SK-N-SH (cell line): ENCODE data around the gene PIGN. TPM values are rescaled to one million over a fixed set of nuclear protein-coding genes. Genes with fewer than 3 reads are reported as not detected.
A peak's percentile ranks its signal among the peaks of the same experiment; 100 is the strongest.

Source experiments
- CTCF ChIA-PET: fragments of 300-600, 350-600 bp; formaldehyde crosslinking; extraction: SDS; loops from one replicate; lab custom pipeline; 2021; lab: Yijun Ruan, JAX
- POLR2A ChIA-PET: fragments of 350-600 bp; sonication (Branson Sonifier 250); formaldehyde crosslinking; extraction: SDS; loops from one replicate; lab custom pipeline; 2020; ENCODE audit warnings: antibody characterized with exemption, inconsistent platforms; lab: Yijun Ruan, JAX
- DNase-seq: peaks from one replicate; pipeline ENCODE4 v3.0.0; 2012
- H2AFZ ChIP-seq: fragments of 200-600 bp; sonication (generic); 2 replicates; pipeline ENCODE4 v1.8.1; 2016; ENCODE audit warnings: antibody characterized with exemption, mild to moderate bottlenecking, low read depth
- H3F3A ChIP-seq: fragments of 200-600 bp; sonication (generic); replicated peaks from 2 replicates; pipeline ENCODE3; 2016; ENCODE audit warnings: antibody characterized with exemption, mild to moderate bottlenecking; ENCODE audit not compliant: insufficient read depth
- H3K27ac ChIP-seq, 2 experiments: fragments of 200-500 bp in 1 of 2; fragments of 200-600 bp in 1 of 2; sonication (Bioruptor generic) in 1 of 2; sonication (generic), shearing (Covaris generic) in 1 of 2; 2 replicates each; pipeline versions ENCODE4 v1.5.1 to v1.6.1; 2014 to 2016; ENCODE audit warnings: low read depth in 2 of 2, inconsistent platforms in 1 of 2, low read length in 1 of 2, mild to moderate bottlenecking in 1 of 2, mixed read lengths in 1 of 2
- H3K27me3 ChIP-seq: fragments of 200-600 bp; sonication (generic), shearing (Covaris generic); 2 replicates; pipeline ENCODE4 v1.6.1; 2016; ENCODE audit warnings: mixed run types; ENCODE audit not compliant: insufficient read depth
- H3K36me3 ChIP-seq, 2 experiments: fragments of 200-500 bp in 1 of 2; fragments of 200-600 bp in 1 of 2; sonication (Bioruptor generic) in 1 of 2; sonication (generic) in 1 of 2; replicated peaks in 1 of 2; 2 replicates each; pipeline versions ENCODE3 to v1.5.1; 2014 to 2016; ENCODE audit warnings: low read length in 1 of 2, mild to moderate bottlenecking in 1 of 2; ENCODE audit not compliant: insufficient read depth in 2 of 2, control insufficient read depth in 1 of 2
- H3K4me1 ChIP-seq, 2 experiments: fragments of 200-500 bp in 1 of 2; fragments of 200-600 bp in 1 of 2; sonication (Bioruptor generic) in 1 of 2; sonication (generic), shearing (Covaris generic) in 1 of 2; 2 replicates each; pipeline versions ENCODE4 v1.5.1 to v1.6.1; 2014 to 2016; ENCODE audit warnings: low read depth in 1 of 2, low read length in 1 of 2, mixed run types in 1 of 2; ENCODE audit not compliant: insufficient read depth in 2 of 2, control insufficient read depth in 1 of 2
- H3K4me2 ChIP-seq: fragments of 200-600 bp; sonication (generic), shearing (Covaris generic); 2 replicates; pipeline ENCODE4 v1.6.1; 2017; ENCODE audit warnings: mixed run types
- H3K4me3 ChIP-seq, 2 experiments: fragments of 200-500 bp in 1 of 2; fragments of 200-600 bp in 1 of 2; sonication (Bioruptor generic) in 1 of 2; sonication (generic), shearing (Covaris generic) in 1 of 2; 2 replicates each; pipeline versions ENCODE4 v1.5.1 to v1.8.1; 2014 to 2016; ENCODE audit warnings: low read depth in 2 of 2, inconsistent platforms in 1 of 2, low read length in 1 of 2, mild to moderate bottlenecking in 1 of 2, mixed read lengths in 1 of 2, moderate library complexity in 1 of 2
- H3K79me2 ChIP-seq: fragments of 200-600 bp; sonication (generic); 2 replicates; pipeline ENCODE4 v1.8.1; 2017; ENCODE audit warnings: mild to moderate bottlenecking; ENCODE audit not compliant: insufficient read depth
- H3K9ac ChIP-seq: fragments of 200-600 bp; sonication (generic); 2 replicates; pipeline ENCODE4 v1.6.1; 2017; ENCODE audit warnings: mixed run types
- H3K9me2 ChIP-seq: fragments of 200-600 bp; sonication (generic); 2 replicates; pipeline ENCODE4 v1.6.1; 2017; ENCODE audit warnings: mixed run types
- H3K9me3 ChIP-seq: fragments of 200-600 bp; sonication (generic); 2 replicates; pipeline ENCODE4 v1.6.1; 2017; ENCODE audit warnings: mixed run types, mild to moderate bottlenecking, moderate library complexity
- H4K20me1 ChIP-seq: fragments of 200-600 bp; sonication (generic); 2 replicates; pipeline ENCODE4 v1.6.1; 2017; ENCODE audit warnings: mild to moderate bottlenecking, mixed run types; ENCODE audit not compliant: insufficient read depth
- CHD2 ChIP-seq: fragments of 150-350 bp; IDR thresholded peaks from 2 replicates; pipeline ENCODE4 v1.6.1; 2018; ENCODE audit warnings: low read length; ENCODE audit not compliant: partially characterized antibody
- CTCF ChIP-seq: fragments of 200-600 bp; sonication (generic); IDR thresholded peaks from 2 replicates; pipeline ENCODE4 v1.6.1; 2017; ENCODE audit warnings: antibody characterized with exemption, mild to moderate bottlenecking, moderate library complexity
- EZH2phosphoT487 ChIP-seq: fragments of 200-600 bp; sonication (generic); IDR thresholded peaks from 2 replicates; pipeline ENCODE4 v1.6.1; 2017; ENCODE audit warnings: low read depth, mixed run types, mild to moderate bottlenecking, antibody characterized with exemption, moderate library complexity, borderline replicate concordance
- FOXM1 ChIP-seq: IDR thresholded peaks from 2 replicates; pipeline ENCODE4 v1.4.0; 2012; ENCODE audit warnings: low read depth, mild to moderate bottlenecking
- MAX ChIP-seq: IDR thresholded peaks from 2 replicates; pipeline ENCODE4 v1.4.0; 2012; ENCODE audit warnings: low read depth
- REST ChIP-seq: IDR thresholded peaks from 2 replicates; pipeline ENCODE4 v1.6.1; 2012; ENCODE audit warnings: mild to moderate bottlenecking, low read depth, low read length, moderate library complexity
- RXRA ChIP-seq: IDR thresholded peaks from 2 replicates; pipeline ENCODE4 v1.4.0; 2012; ENCODE audit warnings: low read depth, mild to moderate bottlenecking, borderline replicate concordance
- USF1 ChIP-seq: IDR thresholded peaks from 2 replicates; pipeline ENCODE4 v1.4.0; 2012; ENCODE audit warnings: low read depth, borderline replicate concordance
- ZBTB33 ChIP-seq: IDR thresholded peaks from 2 replicates; pipeline ENCODE4 v1.4.0; 2012; ENCODE audit warnings: low read depth, borderline replicate concordance
- WGBS: methylation state at CpG from one replicate; pipeline ENCODE4 v1.1.6; 2017; ENCODE audit warnings: low lambda C conversion rate; 5-methylcytosine and 5-hydroxymethylcytosine counted together
- polyA plus RNA-seq, 3 experiments: library from polyadenylated mRNA; depleted of rRNA; stranded (reverse); fragments of >200 nt; gene quantifications; 2 replicates each; pipeline ENCODE4 v1.2.3, GENCODE V29; 2012

Gene PIGN
- polyA plus RNA-seq, 1 of the 3 experiments (the other 2 are of a cell fraction), result 6.1 TPM

GRCh38 chr18:61998335-61998734 lies 188.5 kb downstream of the PIGN start:
- ChIA-PET CTCF (no interaction called here), POLR2A (no interaction called here)
- H3K9me2 ChIP-seq, result no peaks in the 10 kb centered on the region
- H3F3A ChIP-seq, result peaks cover 36% of the 10 kb centered on the region
- TF ChIP-seq ZBTB33 (no peak), REST (no peak), RXRA (no peak)
- peak overlapping the region; percentile 38 for H3K4me2 ChIP-seq
- 61% methylated on average over 7 of the region's 7 CpGs for WGBS
- H3K4me3 ChIP-seq, result peak overlapping the region in 1 of 2 experiments; percentile 8; a peak in 1 of 4 replicates
- H3K9ac ChIP-seq, result peak overlapping the region; percentile 35; the same call in 1 of the 2 replicates
- H3K4me1 ChIP-seq, result peaks cover 2 to 25% of the 10 kb centered on the region in 2 experiments
- no peaks in the 10 kb centered on the region for H4K20me1 ChIP-seq
- DNase-seq, result no peak
- no peaks in the 10 kb centered on the region for H3K27me3 ChIP-seq
- no peaks in the 10 kb centered on the region for H3K36me3 ChIP-seq
- peak overlapping the region; percentile 87 to 89; a peak in 3 of 4 replicates for H3K27ac ChIP-seq
- H2AFZ ChIP-seq, result no peak overlapping the region
- H3K9me3 ChIP-seq, result 0 out of 2 replicates have a peak, but pooled peaks cover 8% of the 10 kb centered on the region
- H3K79me2 ChIP-seq, result no peaks in the 10 kb centered on the region

- no peak overlapping the region for H3K4me2 ChIP-seq
- CTCF ChIA-PET, result no interaction called here
- 86% methylated on average over 1 of the region's 1 CpG for WGBS
- no peak for TF ChIP-seq CHD2
- no peak for TF ChIP-seq EZH2phosphoT487
- no peak for TF ChIP-seq FOXM1
- no peak for TF ChIP-seq MAX
- TF ChIP-seq USF1, result no peak
- TF ChIP-seq RXRA, result no peak
- no peak for TF ChIP-seq REST
- no peak for TF ChIP-seq ZBTB33
- no peak for TF ChIP-seq CTCF
Observed at GRCh38 chr18:61995618-61996017, 191.2 kb downstream of the PIGN start.

More at GRCh38 chr18:61995618-61996017, 191.2 kb downstream of the PIGN start:
- no peaks in the 10 kb centered on the region for H3K9me2 ChIP-seq
- H2AFZ ChIP-seq, result no peak overlapping the region
- no peaks in the 10 kb centered on the region for H3K27me3 ChIP-seq
- H3K9ac ChIP-seq, result no peak overlapping the region
- H3K9me3 ChIP-seq, result 0 out of 2 replicates have a peak, but pooled peaks cover under 1% of the 10 kb centered on the region
- no peak for DNase-seq
- no peaks in the 10 kb centered on the region for H4K20me1 ChIP-seq
- no peaks in the 10 kb centered on the region for H3K79me2 ChIP-seq
- H3K4me3 ChIP-seq, result no peak overlapping the region
- POLR2A ChIA-PET, result no interaction called here
- H3K36me3 ChIP-seq, result no peaks in the 10 kb centered on the region
- peaks cover 2 to 48% of the 10 kb centered on the region in 2 experiments for H3K4me1 ChIP-seq
- no peak overlapping the region for H3K27ac ChIP-seq
- H3F3A ChIP-seq, result peaks cover 55% of the 10 kb centered on the region
